GM23338 (cell line): ENCODE results near the gene UGP2.

Experiments
- CREB1 ChIP-seq: fragments of 250-450 bp; sonication (Bioruptor Pico); IDR thresholded peaks from 2 replicates; pipeline ENCODE4 v1.5.0; 2020; ENCODE audit warnings: low read depth, mild to moderate bottlenecking, moderate library complexity
- EZH2 ChIP-seq: fragments of 200-600 bp; sonication (generic); IDR thresholded peaks from one replicate; pipeline ENCODE4 v1.8.0; 2017; ENCODE audit warnings: antibody characterized with exemption, mild to moderate bottlenecking, low read depth; ENCODE audit not compliant: unreplicated experiment
- POLR2AphosphoS5 ChIP-seq: IDR thresholded peaks from 2 replicates; pipeline ENCODE4 v1.6.1; 2016; ENCODE audit warnings: antibody characterized with exemption, low read depth
- TF ChIP-seq, protein P1 (sequence below), 2 experiments: fragments of 200-600 bp in 1 of 2; sonication (generic) in 1 of 2; conservative IDR thresholded peaks; 2 replicates each; pipeline versions ENCODE4 v1.5.1 to v1.6.1; 2016 to 2017; ENCODE audit warnings: antibody characterized with exemption in 2 of 2, low read depth in 2 of 2, mild to moderate bottlenecking in 2 of 2, moderate library complexity in 1 of 2
- TF ChIP-seq, protein P2 (sequence below): IDR thresholded peaks from one replicate; pipeline ENCODE4 v1.6.1; 2018; ENCODE audit warnings: antibody characterized with exemption; ENCODE audit not compliant: unreplicated experiment

DNA sequence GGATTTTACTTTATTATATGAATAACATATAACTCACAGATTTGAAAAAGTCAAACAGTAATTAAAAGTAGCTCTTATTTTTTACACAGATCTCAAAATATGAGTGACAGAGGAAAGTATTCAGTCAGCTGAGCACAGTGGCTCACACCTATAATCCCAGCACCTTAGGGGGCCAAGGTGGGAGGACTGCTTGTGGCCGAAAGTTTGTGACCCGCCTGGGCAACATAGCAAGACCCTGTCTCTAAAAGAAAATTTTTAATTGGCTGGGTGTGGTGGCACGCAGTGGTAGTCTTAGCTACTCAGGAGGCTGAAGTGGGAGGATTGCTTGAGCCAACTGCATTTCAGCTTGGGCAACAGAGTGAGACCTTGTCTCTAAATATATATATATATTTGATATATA lies 19.2 kb upstream of the UGP2 start:
- TF ChIP-seq EZH2 (no peak), POLR2AphosphoS5 (no peak), CREB1 (CRISPR knock-in tag) (no peak)
- TF ChIP-seq, protein P1, sequence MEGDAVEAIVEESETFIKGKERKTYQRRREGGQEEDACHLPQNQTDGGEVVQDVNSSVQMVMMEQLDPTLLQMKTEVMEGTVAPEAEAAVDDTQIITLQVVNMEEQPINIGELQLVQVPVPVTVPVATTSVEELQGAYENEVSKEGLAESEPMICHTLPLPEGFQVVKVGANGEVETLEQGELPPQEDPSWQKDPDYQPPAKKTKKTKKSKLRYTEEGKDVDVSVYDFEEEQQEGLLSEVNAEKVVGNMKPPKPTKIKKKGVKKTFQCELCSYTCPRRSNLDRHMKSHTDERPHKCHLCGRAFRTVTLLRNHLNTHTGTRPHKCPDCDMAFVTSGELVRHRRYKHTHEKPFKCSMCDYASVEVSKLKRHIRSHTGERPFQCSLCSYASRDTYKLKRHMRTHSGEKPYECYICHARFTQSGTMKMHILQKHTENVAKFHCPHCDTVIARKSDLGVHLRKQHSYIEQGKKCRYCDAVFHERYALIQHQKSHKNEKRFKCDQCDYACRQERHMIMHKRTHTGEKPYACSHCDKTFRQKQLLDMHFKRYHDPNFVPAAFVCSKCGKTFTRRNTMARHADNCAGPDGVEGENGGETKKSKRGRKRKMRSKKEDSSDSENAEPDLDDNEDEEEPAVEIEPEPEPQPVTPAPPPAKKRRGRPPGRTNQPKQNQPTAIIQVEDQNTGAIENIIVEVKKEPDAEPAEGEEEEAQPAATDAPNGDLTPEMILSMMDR (conservative IDR thresholded peaks at IDR 0.05; ENCODE audit: low read depth in 2 of 2): no peak
- TF ChIP-seq, protein P2, sequence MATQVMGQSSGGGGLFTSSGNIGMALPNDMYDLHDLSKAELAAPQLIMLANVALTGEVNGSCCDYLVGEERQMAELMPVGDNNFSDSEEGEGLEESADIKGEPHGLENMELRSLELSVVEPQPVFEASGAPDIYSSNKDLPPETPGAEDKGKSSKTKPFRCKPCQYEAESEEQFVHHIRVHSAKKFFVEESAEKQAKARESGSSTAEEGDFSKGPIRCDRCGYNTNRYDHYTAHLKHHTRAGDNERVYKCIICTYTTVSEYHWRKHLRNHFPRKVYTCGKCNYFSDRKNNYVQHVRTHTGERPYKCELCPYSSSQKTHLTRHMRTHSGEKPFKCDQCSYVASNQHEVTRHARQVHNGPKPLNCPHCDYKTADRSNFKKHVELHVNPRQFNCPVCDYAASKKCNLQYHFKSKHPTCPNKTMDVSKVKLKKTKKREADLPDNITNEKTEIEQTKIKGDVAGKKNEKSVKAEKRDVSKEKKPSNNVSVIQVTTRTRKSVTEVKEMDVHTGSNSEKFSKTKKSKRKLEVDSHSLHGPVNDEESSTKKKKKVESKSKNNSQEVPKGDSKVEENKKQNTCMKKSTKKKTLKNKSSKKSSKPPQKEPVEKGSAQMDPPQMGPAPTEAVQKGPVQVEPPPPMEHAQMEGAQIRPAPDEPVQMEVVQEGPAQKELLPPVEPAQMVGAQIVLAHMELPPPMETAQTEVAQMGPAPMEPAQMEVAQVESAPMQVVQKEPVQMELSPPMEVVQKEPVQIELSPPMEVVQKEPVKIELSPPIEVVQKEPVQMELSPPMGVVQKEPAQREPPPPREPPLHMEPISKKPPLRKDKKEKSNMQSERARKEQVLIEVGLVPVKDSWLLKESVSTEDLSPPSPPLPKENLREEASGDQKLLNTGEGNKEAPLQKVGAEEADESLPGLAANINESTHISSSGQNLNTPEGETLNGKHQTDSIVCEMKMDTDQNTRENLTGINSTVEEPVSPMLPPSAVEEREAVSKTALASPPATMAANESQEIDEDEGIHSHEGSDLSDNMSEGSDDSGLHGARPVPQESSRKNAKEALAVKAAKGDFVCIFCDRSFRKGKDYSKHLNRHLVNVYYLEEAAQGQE: no peak
